Heart right ventricle (tissue), 16 donors: Measurements from ENCODE around the gene TPSAB1. TPM values are rescaled to one million over a fixed set of nuclear protein-coding genes. Genes with fewer than 3 reads are reported as not detected.

Experiments
- ATAC-seq, 8 donors: fragments of 200-7000 bp; cut with Tn5 transposase; one replicate each; pipeline ENCODE4 v1.9.1; 2020; ENCODE audit warnings: mild to moderate bottlenecking in 8 of 8, moderate library complexity in 8 of 8, moderate number of reproducible peaks in 1 of 8
- DNase-seq, 2 donors: peaks; one replicate each; pipeline ENCODE4 v3.0.0-alpha.2; 2020
- H3K27ac ChIP-seq, 10 donors: fragments of 200-600 bp; sonication (generic) in 2 of 10; one replicate each; pipeline versions ENCODE4 v1.5.0 to v1.8.0; 2020 to 2022; ENCODE audit warnings: mild to moderate bottlenecking in 3 of 10
- H3K27me3 ChIP-seq, 7 donors: fragments of 200-600 bp; one replicate each; pipeline ENCODE4 v1.8.0; 2021 to 2022; ENCODE audit warnings: mild to moderate bottlenecking in 2 of 7
- H3K36me3 ChIP-seq, 9 donors: fragments of 200-600 bp; sonication (generic) in 1 of 9; one replicate each; pipeline versions ENCODE4 v1.5.0 to v1.8.0; 2020 to 2022; ENCODE audit warnings: mild to moderate bottlenecking in 2 of 9
- H3K4me1 ChIP-seq, 9 donors: fragments of 200-600 bp; sonication (generic) in 1 of 9; one replicate each; pipeline versions ENCODE4 v1.5.0 to v1.8.0; 2020 to 2022; ENCODE audit warnings: mild to moderate bottlenecking in 4 of 9
- H3K4me3 ChIP-seq, 10 donors: fragments of 200-600 bp; sonication (generic) in 2 of 10; one replicate each; pipeline versions ENCODE4 v1.5.0 to v1.8.0; 2020 to 2022; ENCODE audit warnings: mild to moderate bottlenecking in 7 of 10, moderate library complexity in 2 of 10
- H3K9me3 ChIP-seq, 11 donors: fragments of 200-600 bp in 10 of 11; sonication (generic) in 2 of 11; one replicate each; pipeline versions ENCODE4 v1.5.0 to v1.8.0; 2013 to 2022; ENCODE audit warnings: mild to moderate bottlenecking in 2 of 11, control low read depth in 1 of 11, moderate library complexity in 1 of 11
- CTCF ChIP-seq, 9 donors: fragments of 200-600 bp; sonication (generic) in 2 of 9; IDR thresholded peaks; one replicate each; pipeline versions ENCODE4 v1.5.0 to v1.8.0; 2021 to 2022; ENCODE audit warnings: antibody characterized with exemption in 9 of 9, mild to moderate bottlenecking in 5 of 9, moderate library complexity in 1 of 9
- WGBS, 2 donors: extraction: QIAGEN DNeasy Blood & Tissue Kit; methylation state at CpG; one replicate each; pipeline ENCODE4 v1.1.7; 2013; ENCODE audit warnings: inconsistent platforms in 1 of 2; 5-methylcytosine and 5-hydroxymethylcytosine counted together
- intact Hi-C, 10 donors: fragments of 100-400 bp; cut with DNase I; formaldehyde crosslinking; loops; one replicate each; pipeline versions ENCODE4 v1.11.1 to v1.14.2; 2022
- polyA plus RNA-seq, 2 donors: library from polyadenylated mRNA; stranded (reverse); fragments of 200-250 nt; gene quantifications; one replicate each; pipeline ENCODE4 v1.2.3, GENCODE V29; 2013
- total RNA-seq, 10 donors: library from RNA; stranded (reverse); fragmentation: NEBNext Ultra II Directional in 3 of 10; extraction: Animal tissue kit (Norgen Biotek cat#: 25700) in 3 of 10; gene quantifications; one replicate each; pipeline versions ENCODE4 v1.2.1 to v1.2.4, GENCODE V29; 2021 to 2023
- donor health status: Arrhythmogenic right ventricular cardiomyopathy.
- donor health status: ischemic (EF 13 %, LVEDD 7.1; RV severe dilation, severe dysfunction).
- donor health status: healthy with polysubstance abuse.
- donor health status: DM: no; HTN: yes; CAD: no.
- donor health status: DM: no; HTN: no; CAD: no.
- donor health status: ischemic (EF 25% LVEDD 6.9; RV normal size, moderate dysfunction).
- donor health status: ischemic (EF 25% LVEDD 5.7; RV mildly dilated, moderate dysfunction).
- donor health status: healthy.
- donor health status: DM: yes; HTN: yes; CAD: no.
- donor health status: Ischemic cardiomyopathy.
- donor health status: ischemic (EF 35%, LVEDD 5.7; RV mildly dilated, moderate dysfunction).
- donor health status: nonischemic (EF 11% LVEDD 7.7; RV severe dilation, severe dysfunction).
- donor health status: DM: yes; HTN: yes; CAD: no.
- donor health status: PGD.
- donor health status: ischemic (EF 29% LVEDD 5.4; RV normal size, mild dysfunction).
- donor health status: nonischemic (EF 23%, LVEDD 6.1; RV moderate dilation, normal function).

TPSAB1 gene
- total and polyA plus RNA-seq, 12 donors: 0.53 to 11.4 (median 2.2) TPM

GRCh38 chr16:1273816-1274215 is 33.3 kb downstream of the TPSAB1 start:
- H3K4me3 ChIP-seq: no peak overlapping the region
- H3K9me3 ChIP-seq: no peaks in the 10 kb centered on the region
- ATAC-seq (no peak), DNase-seq (no peak)
- no peak for TF ChIP-seq CTCF (IDR thresholded peaks at IDR 0.05)
- no peak overlapping the region for H3K27ac ChIP-seq
- peaks cover 0 to 38% (median 27%) of the 10 kb centered on the region in 7 donors for H3K27me3 ChIP-seq
- H3K36me3 ChIP-seq: no peaks in the 10 kb centered on the region
- peaks cover 0 to 7% (median 3%) of the 10 kb centered on the region in 9 donors for H3K4me1 ChIP-seq
- WGBS, 2 donors: 87 to 88% methylated on average over 15 of the region's 15 CpGs
- intact Hi-C loops: no loop called here

DNA sequence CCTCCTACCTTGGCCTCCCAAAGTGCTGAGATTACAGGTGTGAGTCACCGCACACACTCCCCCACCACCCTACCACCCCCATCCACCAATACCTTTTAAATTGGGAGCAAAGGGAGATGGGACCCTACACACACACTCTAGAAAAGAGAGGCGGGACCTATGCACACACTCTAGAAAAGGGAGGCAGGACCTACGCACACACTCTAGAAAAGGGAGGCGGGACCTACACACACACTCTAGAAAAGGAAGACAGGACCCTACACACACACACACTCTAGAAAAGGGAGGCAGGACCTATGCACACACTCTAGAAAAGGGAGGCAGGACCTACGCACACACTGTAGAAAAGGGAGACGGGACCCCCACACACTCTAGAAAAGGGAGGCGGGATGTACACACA is 34.3 kb downstream of the TPSAB1 start:
- Histone ChIP-seq H3K4me3 (no peak overlapping the region), H3K27ac (no peak overlapping the region), H3K36me3 (no peaks in the 10 kb centered on the region), H3K27me3 (peaks cover 0 to 43% (median 30%) of the 10 kb centered on the region in 7 donors), H3K4me1 (peaks cover 0 to 7% (median 3%) of the 10 kb centered on the region in 9 donors), H3K9me3 (no peaks in the 10 kb centered on the region)
- no peak for TF ChIP-seq CTCF (IDR thresholded peaks at IDR 0.05)
- WGBS, 2 donors: 90 to 94% methylated on average over 7 of the region's 7 CpGs
- intact Hi-C loops: no loop called here
- no peak for ATAC-seq
- no peak for DNase-seq

GRCh38 chr16:1275791-1276579 is 35.5 kb downstream of the TPSAB1 start:
- Histone ChIP-seq H3K4me3 (no peak overlapping the region), H3K27me3 (peaks cover 0 to 43% (median 34%) of the 10 kb centered on the region in 7 donors), H3K9me3 (no peaks in the 10 kb centered on the region), H3K27ac (no peak overlapping the region), H3K36me3 (no peaks in the 10 kb centered on the region), H3K4me1 (peaks cover 0 to 7% (median 3%) of the 10 kb centered on the region in 9 donors)
- no peak for TF ChIP-seq CTCF (IDR thresholded peaks at IDR 0.05)
- ATAC-seq (no peak), DNase-seq (no peak)
- whole genome bisulfite sequencing, 2 donors: 66 to 69% methylated on average over 30 of the region's 30 CpGs
- intact Hi-C loops: no loop called here

- WGBS, 2 donors: 85 to 86% methylated on average over 14 of the region's 14 CpGs
- no peak for DNase-seq
- no peak for TF ChIP-seq CTCF (IDR thresholded peaks at IDR 0.05)
- Histone ChIP-seq H3K9me3 (no peaks in the 10 kb centered on the region), H3K27ac (no peak overlapping the region), H3K4me3 (no peak overlapping the region), H3K36me3 (no peaks in the 10 kb centered on the region), H3K4me1 (peaks cover 0 to 7% (median 3%) of the 10 kb centered on the region in 9 donors), H3K27me3 (peaks cover 0 to 44% (median 34%) of the 10 kb centered on the region in 7 donors)
- intact Hi-C loops: no loop called here
- no peak for ATAC-seq
Measured at GRCh38 chr16:1276580-1276878, 36.0 kb downstream of the TPSAB1 start.
